Fibroblast of the aortic adventitia (primary cell): Measurements from ENCODE around the gene PLA2G1B. TPM values are rescaled to one million over a fixed set of nuclear protein-coding genes. Genes with fewer than 3 reads are reported as not detected.

Experiments
- DNase-seq: peaks from one replicate; pipeline ENCODE4 v3.0.0-alpha.2; 2010; ENCODE audit warnings: low read depth
- H3K4me3 ChIP-seq: 2 replicates; pipeline ENCODE4 v1.5.1; 2011; ENCODE audit warnings: low read depth, mild to moderate bottlenecking, control low read depth, low read length, moderate library complexity
- CTCF ChIP-seq: IDR thresholded peaks from 2 replicates; pipeline ENCODE4 v1.5.1; 2011; ENCODE audit warnings: mild to moderate bottlenecking, low read length, control low read depth, inconsistent platforms; ENCODE audit not compliant: insufficient read depth
- total RNA-seq: library from RNA; depleted of rRNA; stranded (reverse); fragments of >200 nt; gene quantifications from 2 replicates; pipeline ENCODE4 v1.2.3, GENCODE V29; 2012; ENCODE audit warnings: low replicate concordance

The PLA2G1B gene
- total RNA-seq, 1 donor = not detected

- H3K4me3 ChIP-seq = no peak overlapping the region
- TF ChIP-seq CTCF = no peak
- DNase-seq = no peak
Measured at GRCh38 chr12:120365675-120366340, 38.2 kb upstream of the PLA2G1B start.

- DNase-seq = no peak
- no peak for TF ChIP-seq CTCF
Measured at GRCh38 chr12:120364487-120364886, 36.9 kb upstream of the PLA2G1B start.

GRCh38 chr12:120363274-120363855 lies 35.8 kb upstream of the PLA2G1B start:
- H3K4me3 ChIP-seq = no peak overlapping the region
- no peak for DNase-seq
- TF ChIP-seq CTCF = no peak

More at GRCh38 chr12:120364487-120364886, 36.9 kb upstream of the PLA2G1B start:
- no peak overlapping the region for H3K4me3 ChIP-seq

- no peak overlapping the region for H3K4me3 ChIP-seq
- TF ChIP-seq CTCF = no peak
- no peak for DNase-seq
Measured at GRCh38 chr12:120362516-120363273, 35.1 kb upstream of the PLA2G1B start.

- H3K4me3 ChIP-seq = peak overlapping the region; percentile 22
- no peak for TF ChIP-seq CTCF
- DNase-seq = peak; percentile 45
Measured at GRCh38 chr12:120361506-120362208, 34.1 kb upstream of the PLA2G1B start.

- no peak for TF ChIP-seq CTCF
- H3K4me3 ChIP-seq = no peak overlapping the region
- no peak for DNase-seq
Measured at GRCh38 chr12:120359128-120359527, 31.5 kb upstream of the PLA2G1B start.
